Activated T-cell treated with anti-CD3 and anti-CD28 coated beads, Interleukin-2, amount 50 U/mL, for 72 hours (primary cell): ENCODE measurements around the gene MAFG. TPM values are rescaled to one million over a fixed set of nuclear protein-coding genes. Genes with fewer than 3 reads are reported as not detected.
"Not testable (repeated sequence)": the region's sequence is repeated elsewhere in the genome, so short reads cannot be mapped to it uniquely, and the experiment has no call there.

Source experiments
- ATAC-seq, 2 donors: fragments of 150-1000 bp; cut with Tn5 transposase; replicated peaks in 1 of 2; 2 replicates each; pipeline ENCODE4 v1.10.0; 2021; ENCODE audit warnings: moderate library complexity in 2 of 2, mild to moderate bottlenecking in 1 of 2
- DNase-seq, 2 donors: peaks; one replicate each; pipeline ENCODE4 v3.0.0; 2021 to 2022; ENCODE audit warnings: mixed read lengths in 1 of 2
- H3K27ac Mint-ChIP-seq: one replicate; pipeline ENCODE4 v1.8.0; 2022; ENCODE audit warnings: mild to moderate bottlenecking, moderate library complexity, mixed read lengths
- H3K27me3 Mint-ChIP-seq: one replicate; pipeline ENCODE4 v1.8.0; 2022; ENCODE audit warnings: low read depth, mixed read lengths
- H3K36me3 Mint-ChIP-seq, 2 donors: one replicate each; pipeline ENCODE4 v1.8.0; 2022; ENCODE audit warnings: mixed read lengths in 2 of 2, mild to moderate bottlenecking in 1 of 2; ENCODE audit not compliant: insufficient read depth in 2 of 2
- H3K4me1 Mint-ChIP-seq: one replicate; pipeline ENCODE4 v1.8.0; 2022; ENCODE audit warnings: low read depth, mixed read lengths
- H3K4me3 Mint-ChIP-seq, 2 donors: one replicate each; pipeline ENCODE4 v1.8.0; 2022; ENCODE audit warnings: mild to moderate bottlenecking in 2 of 2, mixed read lengths in 2 of 2, moderate library complexity in 2 of 2
- H3K9me3 Mint-ChIP-seq, 2 donors: one replicate each; pipeline ENCODE4 v1.8.0; 2022; ENCODE audit warnings: mixed read lengths in 2 of 2
- total RNA-seq, 2 donors: library from RNA; stranded (reverse); gene quantifications; one replicate each; pipeline ENCODE4 v1.2.3, GENCODE V29; 2022

MAFG gene
- total RNA-seq, 2 donors from 2014 or later = 41.5 to 44.7 TPM

DNA sequence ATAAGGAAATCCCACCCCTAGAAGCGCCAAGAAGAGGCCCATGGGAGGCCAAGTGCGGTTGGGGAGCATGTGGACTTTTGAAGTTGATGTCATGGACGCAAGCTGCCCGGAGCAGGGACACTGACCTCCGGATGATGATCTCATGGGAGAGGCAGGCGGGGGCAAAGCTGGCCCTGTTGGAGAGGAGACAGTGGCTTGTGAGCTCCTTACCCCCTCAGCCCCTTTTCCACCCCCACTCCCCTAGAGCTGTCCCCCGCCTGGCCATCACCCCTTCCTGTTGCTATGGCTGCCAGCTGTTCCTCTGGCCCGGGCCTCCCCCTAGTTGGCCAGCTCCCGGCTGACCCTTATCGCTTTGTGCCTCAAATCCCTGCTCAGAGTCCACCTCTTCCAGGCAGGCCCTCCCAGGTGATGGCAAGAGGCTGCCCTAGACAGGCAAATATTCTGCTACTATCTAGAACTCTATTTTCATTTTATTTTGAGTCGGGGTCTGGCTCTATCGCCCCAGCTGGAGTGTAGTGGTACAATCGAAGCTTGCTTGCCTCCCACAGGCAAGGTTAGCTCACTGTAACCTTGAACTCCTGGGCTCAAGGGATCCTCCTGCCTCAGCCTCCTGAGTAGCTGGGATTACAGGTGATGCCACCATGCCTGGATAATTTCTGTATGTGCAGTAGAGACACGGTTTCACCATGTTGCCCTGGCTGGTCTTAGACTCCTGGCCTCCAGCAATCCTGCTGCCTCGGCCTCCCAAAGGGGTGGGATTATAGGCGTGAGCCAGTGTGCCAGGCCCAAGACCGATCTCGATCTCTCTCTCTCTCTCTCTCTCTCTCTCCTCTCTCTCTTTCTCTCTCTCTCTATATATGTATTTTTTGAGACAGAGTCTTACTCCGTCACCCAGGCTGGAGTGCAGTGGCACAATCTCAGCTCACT lies 26.9 kb upstream of the MAFG start:
- H3K4me1 Mint-ChIP-seq = no peaks in the 10 kb centered on the region
- no peak overlapping the region for H3K27ac Mint-ChIP-seq
- H3K4me3 Mint-ChIP-seq = no peak overlapping the region
- no peak for DNase-seq
- H3K27me3 Mint-ChIP-seq = peaks cover 8% of the 10 kb centered on the region
- no peaks in the 10 kb centered on the region for H3K9me3 Mint-ChIP-seq
- no peak for ATAC-seq
- no peaks in the 10 kb centered on the region for H3K36me3 Mint-ChIP-seq

DNA sequence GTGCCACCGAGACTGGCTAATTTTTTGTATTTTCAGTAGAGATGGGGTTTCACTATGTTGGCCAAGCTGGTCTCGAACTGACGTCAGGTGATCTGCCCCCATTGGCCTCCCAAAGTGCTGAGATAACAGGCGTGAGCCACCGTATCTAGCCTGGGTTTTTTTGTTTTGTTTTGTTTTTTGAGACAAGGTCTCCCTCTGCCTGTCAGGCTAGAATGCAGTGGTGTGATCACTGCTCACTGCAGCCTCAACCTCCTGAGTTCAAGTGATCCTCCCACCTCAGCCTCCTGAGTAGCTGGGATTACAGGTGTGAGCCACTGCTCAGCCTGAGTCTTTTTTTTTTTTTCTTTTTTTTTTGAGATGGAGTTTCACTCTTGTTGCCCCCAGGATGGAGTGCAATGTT lies 25.9 kb upstream of the MAFG start:
- H3K36me3 Mint-ChIP-seq, H3K4me1 Mint-ChIP-seq, DNase-seq, H3K4me3 Mint-ChIP-seq, ATAC-seq, H3K27ac Mint-ChIP-seq, H3K9me3 Mint-ChIP-seq, H3K27me3 Mint-ChIP-seq: not testable (repeated sequence)

DNA sequence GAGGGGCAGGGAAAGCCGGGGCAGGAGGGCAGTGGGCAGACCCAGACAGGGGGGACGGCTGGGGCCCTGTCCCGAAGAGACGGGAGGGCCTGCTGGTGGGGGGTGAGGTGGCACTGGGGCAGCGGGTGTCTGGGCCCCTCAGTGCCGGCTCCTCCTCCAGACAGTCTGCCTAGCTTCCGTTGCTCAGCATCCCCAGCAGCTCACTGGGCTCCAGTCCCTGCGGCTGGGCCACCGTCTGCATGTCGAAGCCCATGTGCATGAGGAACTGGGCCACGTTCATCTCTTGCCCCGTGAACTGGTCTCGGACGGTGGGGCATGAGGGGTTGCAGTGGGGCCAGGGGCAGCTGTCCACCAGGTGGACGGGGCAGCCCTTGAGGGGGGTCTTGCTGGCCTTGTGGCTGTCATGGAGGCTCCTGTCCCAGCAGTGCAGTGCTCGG lies 25.3 kb upstream of the MAFG start:
- Mint-ChIP-seq H3K27ac (no peak overlapping the region), H3K4me3 (no peak overlapping the region), H3K9me3 (no peaks in the 10 kb centered on the region), H3K27me3 (no peaks in the 10 kb centered on the region), H3K36me3 (no peaks in the 10 kb centered on the region), H3K4me1 (no peaks in the 10 kb centered on the region)
- no peak for ATAC-seq
- DNase-seq = no peak

DNA sequence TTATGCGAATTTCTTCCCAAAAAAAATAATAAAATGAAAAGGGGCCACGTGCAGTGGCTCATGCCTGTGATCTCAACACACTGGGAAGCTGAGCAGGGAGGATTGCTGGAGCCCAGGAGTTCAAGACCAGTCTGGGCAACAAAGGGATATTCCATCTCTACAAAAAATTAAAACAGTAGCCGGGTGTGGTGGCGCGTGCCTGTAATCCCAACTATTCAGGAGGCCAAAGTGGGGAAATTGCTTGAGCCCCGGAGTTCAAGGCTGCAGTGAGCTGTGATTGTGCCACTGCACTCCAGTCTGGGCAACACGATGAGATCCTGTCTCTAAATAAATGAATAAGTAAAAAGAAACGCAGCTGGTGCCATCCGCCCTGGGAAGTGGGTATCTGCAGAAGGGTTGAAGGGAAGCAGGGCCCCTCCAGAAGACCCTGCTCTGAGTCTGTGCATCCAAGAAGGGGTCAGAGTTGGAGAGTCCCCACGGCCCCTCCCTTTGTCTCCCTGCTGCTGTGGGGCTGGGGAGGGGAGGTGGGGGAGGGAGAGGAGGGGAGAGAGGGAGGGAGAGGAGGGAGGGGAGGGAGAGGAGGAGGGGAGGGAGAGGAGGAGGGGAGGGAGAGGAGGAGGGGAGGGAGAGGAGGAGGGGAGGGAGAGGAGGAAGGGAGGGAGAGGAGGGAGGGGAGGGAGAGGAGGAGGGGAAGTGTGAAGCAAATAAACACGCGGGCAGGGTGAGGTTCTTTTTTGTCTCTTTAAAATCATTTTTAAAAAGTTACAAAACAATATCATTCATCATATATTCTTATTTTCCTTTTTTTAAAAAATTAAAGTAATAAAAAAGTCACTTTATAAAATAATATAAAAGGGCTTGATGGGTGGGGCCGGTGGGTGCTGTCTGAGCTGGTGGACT lies 24.5 kb upstream of the MAFG start:
- Mint-ChIP-seq H3K9me3 (no peaks in the 10 kb centered on the region), H3K27ac (no peak overlapping the region)
- ATAC-seq = no peak

DNA sequence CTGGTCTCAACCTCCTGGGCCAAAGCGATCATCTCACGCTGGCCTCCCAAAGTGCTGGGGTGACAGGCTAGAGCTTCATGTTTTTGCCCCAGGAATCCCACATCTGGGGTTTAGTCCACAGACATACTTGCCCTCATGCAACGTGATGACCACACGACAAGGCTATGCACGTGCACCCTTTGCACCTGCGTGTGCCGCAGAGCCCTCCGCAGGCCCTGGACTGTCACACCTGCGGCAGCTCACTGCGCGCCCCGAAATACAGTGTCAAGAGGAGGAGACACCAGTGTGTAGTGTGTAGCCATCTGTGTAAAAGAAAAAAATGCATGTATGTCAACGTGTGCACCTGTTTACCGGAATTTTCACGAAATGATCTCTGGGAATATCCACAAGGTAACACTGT lies 23.0 kb upstream of the MAFG start:
- no peak overlapping the region for H3K4me3 Mint-ChIP-seq
- no peaks in the 10 kb centered on the region for H3K36me3 Mint-ChIP-seq
- ATAC-seq = no peak
- no peaks in the 10 kb centered on the region for H3K4me1 Mint-ChIP-seq
- no peaks in the 10 kb centered on the region for H3K9me3 Mint-ChIP-seq
- DNase-seq = no peak
- H3K27me3 Mint-ChIP-seq = no peaks in the 10 kb centered on the region
- H3K27ac Mint-ChIP-seq = no peak overlapping the region

More for the DNA sequence above, 24.5 kb upstream of the MAFG start:
- Mint-ChIP-seq H3K36me3 (no peaks in the 10 kb centered on the region), H3K27me3 (no peaks in the 10 kb centered on the region), H3K4me3 (no peak overlapping the region), H3K4me1 (no peaks in the 10 kb centered on the region)
- DNase-seq = no peak

DNA sequence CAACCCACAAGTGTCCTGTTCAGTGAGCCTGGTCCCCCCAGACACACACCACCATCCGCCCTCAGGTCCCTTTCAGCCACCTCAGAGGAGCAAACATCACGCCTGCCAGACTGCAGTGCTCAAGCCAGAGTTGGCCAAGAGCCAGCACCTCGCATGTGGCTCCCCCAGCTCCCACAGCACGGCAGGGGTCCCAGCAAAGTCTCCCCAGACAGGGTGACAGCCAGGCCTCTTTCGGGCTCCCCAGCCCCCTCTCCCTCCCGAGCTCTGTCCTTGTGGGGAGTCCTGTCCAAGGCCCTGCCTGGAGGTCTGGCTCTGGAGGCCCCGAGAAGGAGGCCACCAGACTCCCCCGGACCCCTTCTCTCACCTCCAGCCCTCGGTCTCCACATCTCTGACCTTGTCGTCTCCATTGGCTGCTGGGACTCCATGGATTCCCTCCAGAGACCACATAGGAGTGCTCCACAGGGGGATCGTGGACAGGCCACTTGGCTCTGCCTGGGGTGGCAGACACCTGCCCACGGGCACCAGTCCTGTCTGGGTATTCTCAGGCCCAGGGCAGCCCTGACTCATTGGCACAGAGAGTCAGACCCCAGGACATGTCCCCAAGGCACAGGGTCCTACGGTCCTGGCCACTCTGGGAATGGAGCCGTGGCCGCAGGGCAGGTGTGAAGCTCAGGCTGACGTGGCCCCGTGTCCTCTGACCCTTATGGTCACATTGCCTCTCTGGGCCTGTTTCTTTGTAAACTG lies 21.3 kb upstream of the MAFG start:
- H3K4me3 Mint-ChIP-seq = no peak overlapping the region
- no peak overlapping the region for H3K27ac Mint-ChIP-seq
- no peaks in the 10 kb centered on the region for H3K4me1 Mint-ChIP-seq
- H3K27me3 Mint-ChIP-seq = no peaks in the 10 kb centered on the region
- H3K9me3 Mint-ChIP-seq = no peaks in the 10 kb centered on the region
- no peaks in the 10 kb centered on the region for H3K36me3 Mint-ChIP-seq
- DNase-seq = no peak
- ATAC-seq = no peak

DNA sequence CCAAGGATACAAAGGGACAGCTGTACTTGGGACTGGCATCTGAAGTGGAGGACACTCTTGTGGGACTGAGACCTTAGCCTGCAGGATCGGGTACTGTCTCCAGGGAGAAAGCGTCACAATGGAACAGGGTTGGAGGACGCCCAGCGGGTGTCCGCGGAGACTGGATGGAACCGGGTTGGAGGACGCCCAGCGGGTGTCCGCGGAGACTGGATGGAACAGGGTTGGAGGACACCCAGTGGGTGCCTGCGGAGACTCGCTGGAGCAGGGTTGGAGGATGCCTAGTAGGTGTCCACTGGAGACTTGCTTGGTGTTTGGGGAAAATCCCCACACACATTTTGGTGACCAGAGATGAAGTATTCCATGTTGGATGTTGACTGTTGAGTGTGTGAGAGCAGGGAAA lies 19.7 kb upstream of the MAFG start, which contains the start of gene MYADML2:
Gene MYADML2 (minus strand): TSS at position 45 of the 400 bp plus-strand sequence. CDS start 5,492 bp downstream, outside the sequence.
- no peak within 1 kb of the TSS for H3K27ac Mint-ChIP-seq
- no peaks in the 10 kb centered on the region for H3K27me3 Mint-ChIP-seq
- no peaks in the 10 kb centered on the region for H3K36me3 Mint-ChIP-seq
- DNase-seq = no peak
- H3K9me3 Mint-ChIP-seq = no peaks in the 10 kb centered on the region
- ATAC-seq = no peak
- H3K4me1 Mint-ChIP-seq = no peaks in the 10 kb centered on the region
- H3K4me3 Mint-ChIP-seq = no peak within 1 kb of the TSS

DNA sequence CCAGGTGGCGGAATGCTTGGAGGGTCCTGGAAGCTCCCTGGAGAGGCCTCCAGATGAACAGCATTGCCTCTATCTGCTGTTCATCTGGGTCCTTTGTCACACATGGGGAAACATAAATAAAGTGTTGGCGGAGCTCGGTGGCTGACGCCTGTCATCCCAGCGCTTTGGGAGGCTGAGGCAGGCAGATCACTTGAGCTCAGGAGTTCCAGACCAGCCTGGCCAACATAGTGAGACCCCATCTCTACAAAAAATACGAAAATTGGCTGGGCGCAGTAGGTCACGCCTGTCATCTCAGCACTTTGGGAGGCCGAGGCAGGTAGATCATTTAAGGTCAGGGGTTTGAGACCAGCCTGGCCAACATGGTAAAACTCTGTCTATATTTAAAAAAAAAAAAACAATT lies 17.3 kb upstream of the MAFG start:
- Mint-ChIP-seq H3K9me3 (no peaks in the 10 kb centered on the region), H3K27me3 (no peaks in the 10 kb centered on the region)
- DNase-seq = no peak

DNA sequence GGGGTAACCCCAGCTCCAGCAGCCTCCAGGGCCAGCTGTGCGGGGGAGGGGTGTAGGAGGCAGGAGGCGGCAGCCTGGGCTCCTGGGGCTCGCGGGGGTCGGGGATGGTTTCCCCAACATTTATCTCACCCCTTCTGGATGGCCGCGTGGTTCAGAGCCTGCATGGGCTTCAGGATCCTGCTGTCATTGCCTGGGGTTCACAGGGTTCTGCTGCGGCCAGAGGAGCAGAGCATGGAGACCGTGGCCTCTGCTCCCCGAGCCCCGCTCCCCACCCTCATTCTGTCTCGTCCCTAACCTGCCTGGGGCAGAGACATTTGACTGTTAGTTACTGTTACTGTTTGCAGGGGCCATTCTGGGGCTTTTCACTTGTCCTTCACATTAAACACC lies 14.6 kb upstream of the MAFG start:
- ATAC-seq (no peak), DNase-seq (no peak)
- Mint-ChIP-seq H3K4me1 (peaks cover 15% of the 10 kb centered on the region), H3K27ac (no peak overlapping the region), H3K36me3 (no peaks in the 10 kb centered on the region), H3K4me3 (no peak overlapping the region), H3K27me3 (no peaks in the 10 kb centered on the region), H3K9me3 (no peaks in the 10 kb centered on the region)

More for the DNA sequence above, 17.3 kb upstream of the MAFG start:
- H3K4me1 Mint-ChIP-seq = no peaks in the 10 kb centered on the region
- H3K36me3 Mint-ChIP-seq = no peaks in the 10 kb centered on the region
- no peak overlapping the region for H3K4me3 Mint-ChIP-seq
- H3K27ac Mint-ChIP-seq = no peak overlapping the region
- ATAC-seq = no peak

DNA sequence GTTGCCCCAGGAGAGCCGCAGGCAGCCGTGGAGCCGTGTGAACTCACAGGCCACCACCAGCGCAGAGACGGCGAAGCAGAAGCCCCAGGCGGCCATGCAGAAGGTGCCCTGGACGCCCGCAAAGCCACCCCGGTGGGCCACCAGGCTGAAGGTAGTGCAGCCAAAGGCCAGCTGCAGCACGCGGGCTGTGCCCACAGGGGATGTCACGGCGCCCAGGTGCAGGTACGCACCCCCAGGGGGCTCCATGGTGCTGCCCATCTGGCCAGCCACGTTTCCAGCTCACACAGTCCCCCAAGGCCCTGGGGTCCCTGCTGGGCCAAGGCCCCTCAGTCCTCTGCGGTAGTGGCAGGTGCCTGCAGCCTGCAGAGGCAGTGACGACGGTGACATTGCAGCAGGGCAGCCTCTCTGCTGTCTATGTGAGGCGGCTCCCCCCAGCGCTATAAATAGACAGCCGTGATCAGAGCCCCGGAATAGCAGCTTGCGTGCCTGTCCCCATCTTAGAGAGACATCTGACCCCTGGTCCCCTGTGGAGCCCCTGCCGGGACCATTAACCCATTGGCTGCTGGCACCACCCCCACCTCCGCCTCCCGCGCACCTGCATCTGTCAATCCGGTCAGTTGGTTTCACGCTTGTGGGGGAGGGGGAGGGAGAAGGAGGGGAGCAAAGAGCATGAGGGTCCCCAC lies 14.1 kb upstream of the MAFG start:
- no peak overlapping the region for H3K4me3 Mint-ChIP-seq
- H3K27ac Mint-ChIP-seq = no peak overlapping the region
- no peaks in the 10 kb centered on the region for H3K36me3 Mint-ChIP-seq
- ATAC-seq (no peak), DNase-seq (no peak)
- peaks cover 15% of the 10 kb centered on the region for H3K4me1 Mint-ChIP-seq
- H3K27me3 Mint-ChIP-seq = no peaks in the 10 kb centered on the region
- no peaks in the 10 kb centered on the region for H3K9me3 Mint-ChIP-seq

DNA sequence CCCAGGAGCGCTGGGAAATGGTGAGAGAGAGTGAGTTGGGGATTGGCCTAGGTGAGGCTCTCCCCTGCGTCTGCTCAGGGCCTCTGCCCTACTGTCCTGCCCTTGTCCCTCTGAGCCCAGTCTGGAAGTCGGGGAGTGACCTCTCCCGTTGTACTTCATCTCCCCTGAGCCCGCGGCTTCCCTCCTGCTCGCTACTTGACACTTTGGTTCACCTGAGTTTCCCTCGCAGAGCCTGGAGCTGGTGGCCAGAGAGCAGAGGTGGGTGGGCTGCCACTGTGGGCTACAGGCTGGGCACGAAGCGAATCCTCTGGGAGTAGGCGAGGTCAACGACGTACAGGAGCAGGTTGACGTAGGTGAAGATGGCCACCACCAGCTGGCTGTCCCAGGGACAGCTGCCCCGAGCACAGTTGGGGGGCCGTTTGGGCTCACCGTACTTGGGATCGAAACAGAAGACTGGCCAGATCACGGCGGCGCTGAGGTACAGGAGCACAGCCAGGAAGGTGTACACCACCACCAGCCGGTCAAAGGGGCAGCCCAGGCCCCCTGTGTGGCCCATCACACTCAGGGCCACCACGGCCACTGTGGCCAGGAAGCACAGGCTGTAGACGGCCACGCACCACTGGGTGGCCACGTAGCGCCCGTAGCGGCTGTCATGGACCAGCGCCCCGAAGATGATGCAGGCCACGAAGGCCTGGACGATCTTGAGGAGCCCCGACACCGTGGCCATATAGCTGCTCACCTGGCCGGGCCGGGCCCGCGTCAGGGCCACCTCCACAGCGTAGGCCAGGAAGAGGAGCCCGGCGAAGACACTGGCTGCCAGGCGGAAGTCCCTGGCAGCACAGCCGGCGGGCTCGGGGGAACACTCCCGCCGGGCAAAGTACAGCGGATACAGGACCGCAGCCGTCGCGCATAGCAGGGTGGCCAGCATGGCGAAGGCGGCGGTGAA lies 13.3 kb upstream of the MAFG start:
- no peak for DNase-seq
- H3K27me3 Mint-ChIP-seq = no peaks in the 10 kb centered on the region
- peaks cover 22% of the 10 kb centered on the region for H3K4me1 Mint-ChIP-seq
- peaks cover 0 to 3% of the 10 kb centered on the region in 2 donors for H3K36me3 Mint-ChIP-seq
- H3K9me3 Mint-ChIP-seq = no peaks in the 10 kb centered on the region
- no peak overlapping the region for H3K4me3 Mint-ChIP-seq
- ATAC-seq = no peak
- no peak overlapping the region for H3K27ac Mint-ChIP-seq
